Esophagus muscularis mucosa (tissue), 4 donors: Measurements from ENCODE around the gene MDFIC2. TPM values are rescaled to one million over a fixed set of nuclear protein-coding genes. Genes with fewer than 3 reads are reported as not detected.
"Not testable (repeated sequence)": the region's sequence is repeated elsewhere in the genome, so short reads cannot be mapped to it uniquely, and the experiment has no call there.

ENCODE experiments used
- DNase-seq: peaks from one replicate; pipeline ENCODE4 v3.0.0-alpha.2; 2017; ENCODE audit errors: extremely low spot score
- H3K27ac ChIP-seq, 4 donors: fragments of 200-600 bp; sonication (generic); replicated peaks in 1 of 4; 1 replicate in 3 of 4; 2 replicates in 1 of 4; pipeline ENCODE4 v1.5.1; 2016 to 2019; ENCODE audit warnings: mild to moderate bottlenecking in 1 of 4
- H3K27me3 ChIP-seq, 4 donors: fragments of 200-600 bp; sonication (generic); one replicate each; pipeline versions ENCODE4 v1.5.1 to v1.6.0; 2016 to 2019
- H3K36me3 ChIP-seq, 4 donors: fragments of 200-600 bp; sonication (generic); one replicate each; pipeline ENCODE4 v1.5.1; 2016 to 2019
- H3K4me1 ChIP-seq, 4 donors: fragments of 200-600 bp; sonication (generic); one replicate each; pipeline ENCODE4 v1.5.1; 2016 to 2019
- H3K4me3 ChIP-seq, 4 donors: fragments of 200-600 bp; sonication (generic); 1 replicate in 2 of 4; 2 replicates in 2 of 4; pipeline ENCODE4 v1.5.1; 2016 to 2019; ENCODE audit warnings: mild to moderate bottlenecking in 4 of 4, moderate library complexity in 1 of 4
- H3K9me3 ChIP-seq, 4 donors: fragments of 200-600 bp; sonication (generic); 1 replicate in 3 of 4; 2 replicates in 1 of 4; pipeline ENCODE4 v1.5.1; 2016 to 2019
- CTCF ChIP-seq, 3 experiments: fragments of 200-600 bp in 2 of 3; fragments of 450-650 bp in 1 of 3; sonication (generic) in 2 of 3; IDR thresholded peaks; one replicate each; pipeline ENCODE4 v1.5.1; 2017 to 2019; ENCODE audit warnings: antibody characterized with exemption in 3 of 3, mild to moderate bottlenecking in 2 of 3, moderate library complexity in 1 of 3
- EP300 ChIP-seq: sonication (generic); formaldehyde crosslinking; IDR thresholded peaks from one replicate; pipeline ENCODE4 v1.6.1; 2017; ENCODE audit warnings: antibody characterized with exemption
- POLR2A ChIP-seq: fragments of 450-650 bp; IDR thresholded peaks from one replicate; pipeline ENCODE4 v1.6.1; 2017; ENCODE audit warnings: antibody characterized with exemption, moderate library complexity, mild to moderate bottlenecking, low read depth
- POLR2AphosphoS5 ChIP-seq, 2 donors: sonication (generic); formaldehyde crosslinking; IDR thresholded peaks; one replicate each; pipeline ENCODE4 v1.6.1; 2017; ENCODE audit warnings: antibody characterized with exemption in 2 of 2
- WGBS: methylation state at CpG from one replicate; pipeline ENCODE4 v1.1.5; 2018; 5-methylcytosine and 5-hydroxymethylcytosine counted together
- intact Hi-C: fragments of 100-400 bp; cut with DNase I; formaldehyde crosslinking; loops from one replicate; pipeline ENCODE4 v1.15.1; 2023
- total RNA-seq, 4 donors: library from RNA; depleted of rRNA; stranded (reverse); fragments of >200 nt; gene quantifications; one replicate each; pipeline versions ENCODE4 v1.1.0 to v1.2.1, GENCODE V29; 2016

Gene MDFIC2
- total RNA-seq, 4 donors from 2014 or later: not detected

DNA sequence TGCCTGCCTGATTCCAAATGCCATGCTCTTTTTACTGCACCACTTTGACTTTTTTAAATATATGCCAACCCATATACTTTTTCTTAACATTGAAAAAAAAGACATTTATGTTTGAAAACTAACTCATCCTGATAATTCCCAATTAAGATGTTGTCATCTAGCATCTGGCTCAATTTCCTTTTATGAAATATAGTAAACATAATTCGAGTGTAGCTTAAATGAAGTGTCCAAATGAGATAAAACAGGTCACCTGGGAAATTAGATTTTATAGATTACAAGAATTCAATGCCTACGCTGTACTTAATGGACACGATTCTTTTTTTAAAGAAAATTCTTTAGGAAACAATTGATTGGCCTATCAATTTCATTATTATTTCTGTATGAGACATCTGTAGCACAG, 2.8 kb downstream of the MDFIC2 start:
- H3K4me3 ChIP-seq: no peak overlapping the region
- 56% methylated on average over 3 of the region's 3 CpGs for WGBS
- DNase-seq: no peak
- intact Hi-C loops: no loop called here
- H3K27me3 ChIP-seq: no peaks in the 10 kb centered on the region
- TF ChIP-seq POLR2A: no peak
- TF ChIP-seq POLR2AphosphoS5 (IDR thresholded peaks at IDR 0.05): no peak
- TF ChIP-seq EP300: no peak
- TF ChIP-seq CTCF (IDR thresholded peaks at IDR 0.05): no peak
- H3K9me3 ChIP-seq: no peaks in the 10 kb centered on the region
- H3K27ac ChIP-seq: no peak overlapping the region
- H3K36me3 ChIP-seq: no peaks in the 10 kb centered on the region
- peaks cover 0 to 5% (median 0%) of the 10 kb centered on the region in 4 donors for H3K4me1 ChIP-seq

GRCh38 chr3:70308760-70309159, 3.7 kb downstream of the MDFIC2 start:
- Histone ChIP-seq H3K27me3 (no peaks in the 10 kb centered on the region), H3K4me3 (no peak overlapping the region), H3K36me3 (no peaks in the 10 kb centered on the region), H3K27ac (peak overlapping the region in 1 of 4 donors; percentile 23), H3K4me1 (peaks cover 0 to 5% (median 0%) of the 10 kb centered on the region in 4 donors), H3K9me3 (no peaks in the 10 kb centered on the region)
- TF ChIP-seq EP300: no peak
- no peak for TF ChIP-seq POLR2A
- peak; percentile 20 to 48 (median 47) for TF ChIP-seq CTCF (IDR thresholded peaks at IDR 0.05)
- intact Hi-C loops: no loop called here
- no peak for DNase-seq
- 47% methylated on average over 3 of the region's 3 CpGs for WGBS

GRCh38 chr3:70306736-70307135, 5.7 kb downstream of the MDFIC2 start:
- no peak for TF ChIP-seq EP300
- TF ChIP-seq POLR2AphosphoS5 (IDR thresholded peaks at IDR 0.05): no peak
- TF ChIP-seq POLR2A: no peak
- no peak for TF ChIP-seq CTCF (IDR thresholded peaks at IDR 0.05)
- no peaks in the 10 kb centered on the region for H3K27me3 ChIP-seq
- intact Hi-C loops: no loop called here
- no peak overlapping the region for H3K27ac ChIP-seq
- no peak overlapping the region for H3K4me3 ChIP-seq
- no peaks in the 10 kb centered on the region for H3K36me3 ChIP-seq
- DNase-seq: no peak
- peaks cover 0 to 5% (median 0%) of the 10 kb centered on the region in 4 donors for H3K4me1 ChIP-seq
- no peaks in the 10 kb centered on the region for H3K9me3 ChIP-seq

- DNase-seq: no peak
- Histone ChIP-seq H3K27ac (no peak overlapping the region), H3K4me3 (no peak overlapping the region), H3K27me3 (no peaks in the 10 kb centered on the region), H3K4me1 (no peaks in the 10 kb centered on the region), H3K9me3 (no peaks in the 10 kb centered on the region), H3K36me3 (no peaks in the 10 kb centered on the region)
- 50% methylated on average over 3 of the region's 3 CpGs for WGBS
- intact Hi-C loops: no loop called here
- TF ChIP-seq CTCF (IDR thresholded peaks at IDR 0.05) (no peak), POLR2A (no peak), POLR2AphosphoS5 (IDR thresholded peaks at IDR 0.05) (no peak), EP300 (no peak)
These were observed 14.1 kb downstream of the MDFIC2 start for GRCh38 chr3:70298385-70298784.

- H3K27me3 ChIP-seq: no peaks in the 10 kb centered on the region
- intact Hi-C loops: no loop called here
- no peak for TF ChIP-seq POLR2A
- TF ChIP-seq CTCF (IDR thresholded peaks at IDR 0.05): no peak
- no peak for TF ChIP-seq POLR2AphosphoS5 (IDR thresholded peaks at IDR 0.05)
- TF ChIP-seq EP300: no peak
- no peak for DNase-seq
- H3K4me3 ChIP-seq: no peak overlapping the region
- WGBS: 98% methylated on average over 2 of the region's 2 CpGs
- H3K36me3 ChIP-seq: no peaks in the 10 kb centered on the region
- H3K9me3 ChIP-seq: no peaks in the 10 kb centered on the region
- H3K27ac ChIP-seq: no peak overlapping the region
- no peaks in the 10 kb centered on the region for H3K4me1 ChIP-seq
These were observed 21.3 kb downstream of the MDFIC2 start for GRCh38 chr3:70291097-70291482.

- DNase-seq, H3K4me1 ChIP-seq, H3K4me3 ChIP-seq, H3K9me3 ChIP-seq, H3K27ac ChIP-seq, intact Hi-C loops, H3K36me3 ChIP-seq, H3K27me3 ChIP-seq: not testable (repeated sequence)
- WGBS: 96% methylated on average over 25 of the region's 32 CpGs
These were observed 21.9 kb downstream of the MDFIC2 start for GRCh38 chr3:70290431-70291096.
